OCI-LY7 (cell line): ENCODE data around the gene INTS1. TPM values are rescaled to one million over a fixed set of nuclear protein-coding genes. Genes with fewer than 3 reads are reported as not detected.

ENCODE experiments used
- BruUV-seq: library from RNA; stranded (reverse); fragments of 400-500 nt; replicated peaks from 2 replicates; lab custom pipeline; 2021; lab: Mats Ljungman, UMichigan
- CTCF ChIA-PET: fragments of 300-600 bp; sonication (Branson Sonifier 250); formaldehyde crosslinking; loops from one replicate; lab custom pipeline; 2022; ENCODE audit warnings: antibody characterized with exemption; ENCODE audit not compliant: unreplicated experiment; lab: Charles Lee
- POLR2A ChIA-PET: fragments of 300-600 bp; sonication (Branson Sonifier 250); formaldehyde crosslinking; loops from one replicate; lab custom pipeline; 2022; ENCODE audit warnings: antibody characterized with exemption; lab: Charles Lee
- DNase-seq: peaks from one replicate; pipeline ENCODE4 v3.0.0-alpha.2; 2015; ENCODE audit warnings: low spot score
- H2AFZ ChIP-seq: fragments of 200-600 bp; sonication (generic), shearing (Covaris generic); 2 replicates; pipeline ENCODE4 v1.6.1; 2014; ENCODE audit warnings: mild to moderate bottlenecking, antibody characterized with exemption, low read length, moderate library complexity
- H3K27ac ChIP-seq: fragments of 200-600 bp; sonication (generic); 2 replicates; pipeline ENCODE4 v1.5.1; 2014; ENCODE audit warnings: mixed run types, low read depth, mild to moderate bottlenecking, moderate library complexity, low read length, inconsistent platforms; ENCODE audit not compliant: poor library complexity, severe bottlenecking
- H3K36me3 ChIP-seq: fragments of 200-600 bp; sonication (generic); 2 replicates; pipeline ENCODE4 v1.6.1; 2014; ENCODE audit warnings: mild to moderate bottlenecking, antibody characterized with exemption, low read length, moderate library complexity, mixed read lengths; ENCODE audit not compliant: insufficient read depth
- H3K4me1 ChIP-seq: fragments of 200-600 bp; sonication (generic); 2 replicates; pipeline ENCODE4 v1.5.1; 2014; ENCODE audit warnings: mild to moderate bottlenecking, low read length; ENCODE audit not compliant: insufficient read depth, poor library complexity, severe bottlenecking
- H3K4me2 ChIP-seq: fragments of 200-600 bp; sonication (generic); 2 replicates; pipeline ENCODE4 v1.6.1; 2014; ENCODE audit warnings: mild to moderate bottlenecking, low read length
- H3K4me3 ChIP-seq: fragments of 200-600 bp; sonication (generic); 2 replicates; pipeline ENCODE4 v1.5.1; 2014; ENCODE audit warnings: mild to moderate bottlenecking, low read depth, low read length; ENCODE audit not compliant: poor library complexity, severe bottlenecking
- H3K79me2 ChIP-seq: fragments of 200-600 bp; sonication (generic); 2 replicates; pipeline ENCODE4 v1.6.1; 2016; ENCODE audit warnings: low read depth, mild to moderate bottlenecking, low read length, moderate library complexity, mixed read lengths; ENCODE audit not compliant: insufficient read depth
- H3K9me2 ChIP-seq: fragments of 200-600 bp; sonication (generic); 2 replicates; pipeline ENCODE4 v1.6.1; 2016; ENCODE audit warnings: mild to moderate bottlenecking, low read length, mixed read lengths; ENCODE audit not compliant: insufficient read depth
- H3K9me3 ChIP-seq: fragments of 200-600 bp; sonication (generic); 2 replicates; pipeline ENCODE4 v1.6.1; 2014; ENCODE audit warnings: mild to moderate bottlenecking, mixed run types, low read length, mixed read lengths
- H4K20me1 ChIP-seq: fragments of 200-600 bp; sonication (generic); 2 replicates; pipeline ENCODE4 v1.6.1; 2014; ENCODE audit warnings: mild to moderate bottlenecking, antibody characterized with exemption, low read length, moderate library complexity, mixed read lengths; ENCODE audit not compliant: insufficient read depth
- EZH2phosphoT487 ChIP-seq: fragments of 200-600 bp; sonication (generic); IDR thresholded peaks from 2 replicates; pipeline ENCODE4 v1.6.1; 2018; ENCODE audit warnings: low read depth, borderline replicate concordance, mild to moderate bottlenecking, mixed run types, antibody characterized with exemption, low read length, moderate library complexity, mixed read lengths
- intact Hi-C: fragments of 100-400 bp; cut with micrococcal nuclease; formaldehyde crosslinking; loops from one replicate; pipeline ENCODE4 v1.10.0; 2022; ENCODE audit not compliant: unreplicated experiment
- total RNA-seq, 2 experiments: library from RNA; depleted of rRNA in 1 of 2; stranded (reverse); fragments of >200 nt in 1 of 2; shearing (Covaris generic) in 1 of 2; gene quantifications; 2 replicates each; pipeline ENCODE4 v1.2.3, GENCODE V29; 2014 to 2022
- TF ChIP-seq, protein P1 (sequence below): fragments of 200-600 bp; sonication (generic); conservative IDR thresholded peaks from 2 replicates; pipeline ENCODE4 v1.5.1; 2014; ENCODE audit warnings: mild to moderate bottlenecking, antibody characterized with exemption, low read length, moderate library complexity, mixed read lengths

Gene INTS1
- total RNA-seq, 2 experiments from 2014 or later = 83.6 to 188 TPM

DNA sequence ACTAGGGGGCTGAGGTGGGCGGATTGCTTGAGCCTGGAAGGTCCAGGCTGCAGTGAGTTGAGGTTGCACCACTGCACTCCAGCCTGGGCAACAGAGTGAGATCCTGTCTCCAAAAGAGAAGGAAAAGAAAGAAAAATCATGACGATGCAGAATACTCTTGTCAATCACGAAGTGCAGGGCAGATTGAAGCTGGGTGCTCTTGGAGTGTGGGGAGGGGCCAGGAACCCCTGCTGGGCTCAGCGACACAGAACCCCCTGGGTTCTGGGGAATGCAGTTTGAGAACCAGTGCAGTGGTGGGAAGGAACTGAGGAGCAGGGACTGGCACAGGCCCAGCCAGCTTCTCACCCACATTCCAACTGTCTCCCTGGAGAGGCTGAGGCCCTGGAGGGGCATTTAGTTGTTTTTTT lies 10.8 kb upstream of the INTS1 start:
- H3K27ac ChIP-seq = no peak overlapping the region
- peaks cover 41% of the 10 kb centered on the region for H3K4me1 ChIP-seq
- no peaks in the 10 kb centered on the region for H3K36me3 ChIP-seq
- CTCF ChIA-PET = no interaction called here
- TF ChIP-seq, protein P1, sequence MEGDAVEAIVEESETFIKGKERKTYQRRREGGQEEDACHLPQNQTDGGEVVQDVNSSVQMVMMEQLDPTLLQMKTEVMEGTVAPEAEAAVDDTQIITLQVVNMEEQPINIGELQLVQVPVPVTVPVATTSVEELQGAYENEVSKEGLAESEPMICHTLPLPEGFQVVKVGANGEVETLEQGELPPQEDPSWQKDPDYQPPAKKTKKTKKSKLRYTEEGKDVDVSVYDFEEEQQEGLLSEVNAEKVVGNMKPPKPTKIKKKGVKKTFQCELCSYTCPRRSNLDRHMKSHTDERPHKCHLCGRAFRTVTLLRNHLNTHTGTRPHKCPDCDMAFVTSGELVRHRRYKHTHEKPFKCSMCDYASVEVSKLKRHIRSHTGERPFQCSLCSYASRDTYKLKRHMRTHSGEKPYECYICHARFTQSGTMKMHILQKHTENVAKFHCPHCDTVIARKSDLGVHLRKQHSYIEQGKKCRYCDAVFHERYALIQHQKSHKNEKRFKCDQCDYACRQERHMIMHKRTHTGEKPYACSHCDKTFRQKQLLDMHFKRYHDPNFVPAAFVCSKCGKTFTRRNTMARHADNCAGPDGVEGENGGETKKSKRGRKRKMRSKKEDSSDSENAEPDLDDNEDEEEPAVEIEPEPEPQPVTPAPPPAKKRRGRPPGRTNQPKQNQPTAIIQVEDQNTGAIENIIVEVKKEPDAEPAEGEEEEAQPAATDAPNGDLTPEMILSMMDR = no peak
- no peak for TF ChIP-seq EZH2phosphoT487
- intact Hi-C loops = no loop called here
- no peak for DNase-seq
- POLR2A ChIA-PET = interaction anchor here (0.9 to 2.0 kb wide), 2 partner anchors 10 kb away, joined by 3 to 8 read pairs; no protein-coding TSS in a partner anchor
- H3K9me3 ChIP-seq = no peaks in the 10 kb centered on the region
- no peak overlapping the region for H2AFZ ChIP-seq
- H3K4me2 ChIP-seq = no peak overlapping the region
- no peaks in the 10 kb centered on the region for H3K79me2 ChIP-seq
- no peaks in the 10 kb centered on the region for H4K20me1 ChIP-seq
- no peaks in the 10 kb centered on the region for H3K9me2 ChIP-seq
- no TSS peak for BruUV-seq
- no peak overlapping the region for H3K4me3 ChIP-seq

DNA sequence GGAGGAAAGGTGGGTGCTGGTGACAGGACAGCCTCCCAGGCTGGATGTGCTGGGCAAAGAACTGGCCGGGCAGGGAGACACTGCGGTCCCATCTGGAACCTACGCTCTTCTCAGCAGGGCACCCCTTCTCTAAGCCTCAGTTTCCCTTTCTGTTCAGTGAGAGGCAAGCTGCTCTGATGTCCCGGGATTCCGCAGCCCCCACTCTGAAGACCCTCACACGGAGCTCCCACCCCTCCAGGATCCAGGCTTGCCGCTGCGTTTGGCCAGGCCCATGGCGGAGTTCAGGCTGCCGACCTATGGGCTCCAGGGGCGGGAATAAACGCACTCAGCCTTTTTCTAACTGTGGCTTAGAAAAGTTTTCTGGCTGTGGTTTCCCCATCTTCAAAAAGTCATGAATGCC lies 10.2 kb upstream of the INTS1 start:
- Histone ChIP-seq H3K79me2 (no peaks in the 10 kb centered on the region), H3K9me3 (no peaks in the 10 kb centered on the region), H3K36me3 (no peaks in the 10 kb centered on the region), H3K4me2 (no peak overlapping the region), H3K9me2 (no peaks in the 10 kb centered on the region), H3K4me1 (peaks cover 47% of the 10 kb centered on the region), H3K27ac (no peak overlapping the region), H2AFZ (no peak overlapping the region), H4K20me1 (no peaks in the 10 kb centered on the region), H3K4me3 (no peak overlapping the region)
- intact Hi-C loops = no loop called here
- ChIA-PET CTCF (no interaction called here), POLR2A (interaction anchor here (0.6 to 2.0 kb wide), 3 partner anchors 9 to 1367 kb away, joined by 3 to 8 read pairs (median 5); no protein-coding TSS in a partner anchor)
- BruUV-seq = no TSS peak
- TF ChIP-seq, protein P1 = no peak
- TF ChIP-seq EZH2phosphoT487 = no peak
- DNase-seq = no peak

DNA sequence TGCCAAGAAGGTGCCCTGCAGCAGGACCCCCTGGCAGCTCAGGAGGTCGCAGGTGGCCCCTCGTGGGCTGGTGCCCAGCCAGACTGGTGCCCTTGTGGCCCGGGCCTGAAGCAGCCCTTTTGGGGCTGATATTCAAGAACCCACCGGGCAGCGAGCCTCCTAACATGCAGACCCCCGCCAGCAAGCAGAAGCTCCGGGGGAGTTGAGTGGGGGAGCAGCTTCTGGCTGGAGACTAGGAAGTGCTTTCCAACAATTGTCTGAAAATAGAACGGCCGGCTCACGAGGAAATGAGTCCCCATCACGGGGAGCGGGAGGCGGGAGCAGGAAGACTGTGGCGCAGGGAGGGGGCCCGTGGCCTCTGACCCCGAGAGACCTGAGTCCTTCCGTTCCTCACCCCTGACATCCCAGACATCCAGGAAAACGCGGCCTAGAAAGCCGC lies 9.5 kb upstream of the INTS1 start:
- intact Hi-C loops = no loop called here
- H2AFZ ChIP-seq = no peak overlapping the region; the same call in 1 of the 2 replicates
- no TSS peak for BruUV-seq
- DNase-seq = no peak
- no peaks in the 10 kb centered on the region for H3K79me2 ChIP-seq
- no peaks in the 10 kb centered on the region for H3K9me3 ChIP-seq
- peak overlapping the region; percentile 91 for H3K27ac ChIP-seq
- no peak overlapping the region for H3K4me3 ChIP-seq
- TF ChIP-seq, protein P1 = no peak
- TF ChIP-seq EZH2phosphoT487 = no peak
- peak overlapping the region; percentile 46; the same call in 1 of the 2 replicates for H3K4me2 ChIP-seq
- no peaks in the 10 kb centered on the region for H3K36me3 ChIP-seq
- peaks cover 54% of the 10 kb centered on the region for H3K4me1 ChIP-seq
- no peaks in the 10 kb centered on the region for H4K20me1 ChIP-seq
- no peaks in the 10 kb centered on the region for H3K9me2 ChIP-seq
- POLR2A ChIA-PET = interaction anchor here (0.6 to 2.0 kb wide), 2 partner anchors 8 to 1366 kb away, joined by 5 to 8 read pairs; no protein-coding TSS in a partner anchor
- CTCF ChIA-PET = no interaction called here
